Umbilical cord (tissue), 2 donors: Measurements from ENCODE around the gene BRWD1. TPM values are rescaled to one million over a fixed set of nuclear protein-coding genes. Genes with fewer than 3 reads are reported as not detected.

Experiments used
- DNase-seq: peaks from one replicate; pipeline ENCODE4 v3.0.0-alpha.2; 2015; ENCODE audit warnings: low spot score
- total RNA-seq: library from RNA; depleted of rRNA; stranded (reverse); fragments of >200 nt; gene quantifications from one replicate; pipeline ENCODE4 v1.2.3, GENCODE V29; 2014; ENCODE audit warnings: low replicate concordance; ENCODE audit not compliant: insufficient read depth

The BRWD1 gene
- total RNA-seq, 1 donor from 2014 or later, result 97.0 TPM

- DNase-seq, result no peak
Observed at GRCh38 chr21:39197448-39198233, 115.8 kb downstream of the BRWD1 start.

DNA sequence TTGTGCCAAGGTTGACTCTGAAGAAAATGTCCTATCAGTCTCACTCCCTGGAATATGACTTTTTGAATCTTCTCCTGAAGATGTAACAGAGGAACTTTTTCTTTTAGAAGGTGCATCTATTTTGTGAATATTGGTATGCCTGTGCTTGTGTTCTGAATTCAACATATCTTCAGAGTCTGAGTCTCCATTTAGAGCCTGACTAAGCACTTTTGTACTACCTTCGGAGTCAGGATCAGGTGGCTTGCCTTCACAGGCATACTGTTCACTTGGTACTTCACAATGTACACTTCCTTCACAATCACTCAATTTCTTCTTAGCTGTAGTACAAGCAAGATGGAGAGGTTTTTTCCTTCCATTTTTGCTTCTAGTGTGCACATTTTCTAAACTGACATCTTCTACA lies 116.6 kb downstream of the BRWD1 start:
- no peak for DNase-seq

DNA sequence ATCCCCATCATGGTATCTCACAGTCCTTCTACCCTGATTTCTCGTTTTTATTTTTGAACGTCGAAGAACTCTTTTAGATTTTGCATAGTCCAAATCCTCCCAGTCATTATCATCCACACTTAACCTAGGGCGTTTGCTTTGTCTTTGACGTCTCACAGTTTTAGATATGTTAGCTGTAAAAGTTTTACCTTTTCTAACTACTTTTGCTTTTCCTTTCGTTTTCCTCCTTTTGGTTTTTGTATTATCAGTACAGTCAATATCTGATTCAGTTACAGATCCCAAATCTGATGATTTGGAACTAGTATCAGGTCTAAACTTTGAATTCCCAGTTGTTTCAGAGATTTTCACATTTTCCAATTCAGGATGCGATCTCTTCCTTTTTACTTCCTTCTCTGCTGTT lies 117.1 kb downstream of the BRWD1 start:
- no peak for DNase-seq

DNA sequence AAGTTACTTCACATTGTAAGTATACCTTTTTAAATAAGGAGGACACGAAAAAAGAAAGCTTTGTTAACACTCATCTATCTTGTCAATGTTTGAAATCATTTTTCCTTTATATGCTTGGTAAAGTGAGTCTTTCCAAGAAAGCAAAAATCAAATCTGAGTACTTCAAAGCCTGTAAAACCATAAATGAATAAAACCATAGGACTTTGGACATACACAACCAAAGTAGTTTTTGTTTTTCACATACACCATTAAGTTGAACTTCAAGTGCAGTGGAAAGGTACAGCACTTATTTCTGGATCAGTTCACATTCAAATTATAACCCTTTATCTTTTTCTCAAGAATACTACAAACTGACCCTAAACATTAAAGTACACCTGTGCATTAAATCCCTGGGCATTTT lies 120.1 kb downstream of the BRWD1 start:
- no peak for DNase-seq

DNA sequence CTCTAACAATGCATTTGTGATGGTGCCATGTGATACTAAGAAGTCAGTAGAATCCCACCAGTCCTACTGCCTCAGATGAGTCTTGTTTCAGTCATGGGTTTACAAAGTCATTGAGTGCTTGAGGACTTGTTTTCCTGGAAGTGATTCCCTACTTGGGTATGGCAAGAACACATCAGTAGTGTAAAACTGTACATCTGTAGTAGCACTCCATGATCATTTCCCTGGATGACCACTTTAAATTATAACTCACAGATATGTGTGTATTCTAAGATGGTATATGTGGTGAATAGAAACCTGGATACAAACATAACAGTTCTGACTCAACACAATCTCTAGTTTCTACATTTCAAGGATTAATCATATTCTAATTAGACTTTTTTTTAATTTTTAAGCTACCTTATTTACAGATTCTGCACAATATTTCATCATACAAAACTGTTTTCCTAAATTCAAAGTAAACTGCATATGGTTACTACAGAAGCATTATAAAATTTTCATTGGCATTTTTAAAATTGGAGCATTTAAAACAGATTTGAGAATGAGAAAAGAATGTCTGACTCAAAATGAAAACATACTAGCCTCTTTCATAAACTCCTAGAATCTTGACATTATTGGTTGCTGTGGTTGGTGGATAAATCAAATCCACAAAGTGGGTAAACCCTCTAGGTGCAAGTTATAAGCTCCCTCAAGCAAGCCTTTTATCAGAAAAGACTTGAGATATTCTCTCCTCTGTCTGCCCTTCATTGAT lies 123.4 kb downstream of the BRWD1 start:
- no peak for DNase-seq

GRCh38 chr21:39188521-39189139 lies 124.8 kb downstream of the BRWD1 start:
- DNase-seq, result no peak

- no peak for DNase-seq
Observed at GRCh38 chr21:39187141-39187540, 126.3 kb downstream of the BRWD1 start.

DNA sequence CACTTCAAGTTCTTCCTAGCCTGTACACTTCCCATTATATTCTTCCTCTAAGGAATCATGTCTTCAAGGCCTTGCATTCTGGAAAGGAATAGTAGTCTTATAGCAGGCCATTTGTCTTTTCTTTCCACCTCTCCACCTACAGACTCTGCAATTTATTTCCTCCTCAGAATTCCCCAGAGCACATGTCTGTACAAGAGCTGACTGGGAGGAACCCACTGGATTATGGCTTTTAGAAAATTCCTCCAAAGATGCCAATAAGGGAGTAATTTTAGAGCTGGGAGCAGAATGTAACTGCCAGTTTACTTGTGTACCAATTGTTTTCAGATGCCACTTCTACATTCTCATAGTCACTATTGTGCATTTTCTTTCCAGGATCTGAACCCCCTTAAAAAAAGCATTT lies 126.8 kb downstream of the BRWD1 start:
- DNase-seq, result peak; percentile 17

DNA sequence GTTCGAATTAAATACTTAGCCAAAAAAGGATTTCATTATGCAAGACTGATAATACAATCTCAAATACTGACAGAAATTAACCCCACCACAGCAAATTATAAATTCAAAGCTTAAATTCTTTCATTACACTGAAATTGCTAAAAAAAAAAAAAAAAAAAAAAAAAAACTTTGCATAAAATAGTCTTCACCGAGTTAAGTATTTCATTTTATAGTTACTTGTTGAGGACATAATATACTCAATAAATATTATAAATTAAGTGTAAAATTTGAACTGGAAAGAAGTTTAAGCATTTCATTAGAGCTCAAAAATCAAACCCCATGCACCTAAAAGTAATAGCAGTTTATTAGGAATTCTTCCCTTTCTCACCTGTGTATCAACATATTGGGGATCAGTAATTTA lies 128.3 kb downstream of the BRWD1 start:
- DNase-seq, result no peak

DNA sequence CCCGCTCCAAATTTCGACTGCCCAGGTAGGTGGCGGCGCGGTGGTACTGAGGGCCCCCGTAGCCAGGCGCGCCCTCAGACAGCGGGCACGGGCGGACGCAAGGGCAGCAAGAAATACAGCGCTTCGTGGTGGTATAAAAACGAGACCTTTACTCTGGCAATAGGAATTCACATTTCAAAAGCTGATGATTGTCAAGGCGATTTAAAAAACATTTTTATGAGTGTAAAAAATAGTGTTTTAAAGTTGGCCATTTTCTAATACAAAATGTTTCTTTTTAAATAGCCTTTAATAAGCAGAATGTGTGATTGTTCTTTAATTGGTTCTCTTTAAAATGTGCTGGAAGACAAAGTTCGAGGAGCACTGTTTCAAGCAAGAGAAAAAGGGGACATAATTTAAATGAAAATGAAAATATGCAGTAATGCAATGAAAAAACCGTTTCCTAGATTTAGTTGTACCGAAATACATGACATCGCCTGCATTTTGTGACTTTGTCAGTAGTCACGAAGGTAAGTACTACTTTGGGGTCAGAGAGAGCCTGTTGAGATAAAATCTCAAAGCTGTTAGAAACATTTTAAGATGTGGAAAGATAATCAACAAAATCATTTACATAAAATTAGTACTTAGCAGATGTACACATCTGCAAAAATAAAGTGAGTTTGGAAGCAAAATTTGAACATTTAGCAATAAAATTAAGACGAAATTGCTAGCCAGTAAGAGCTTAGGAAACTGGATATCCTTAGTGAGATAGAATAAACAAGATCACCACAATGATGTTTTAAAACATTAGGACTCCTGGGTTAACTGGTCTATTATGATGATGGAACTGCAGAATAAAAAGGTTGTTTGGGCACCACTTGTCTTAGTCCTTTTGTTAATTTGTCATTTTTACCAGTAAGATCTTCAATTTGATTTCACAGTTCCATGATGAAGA lies 129.1 kb downstream of the BRWD1 start:
- DNase-seq, result peak; percentile 34

- peak; percentile 97 for DNase-seq
Observed at GRCh38 chr21:39183272-39184049, 130.0 kb downstream of the BRWD1 start, which contains the start of gene PSMG1. PSMG1 (minus strand) TSS chr21:39183451; CDS start chr21:39183385, 66 bp downstream.

GRCh38 chr21:39182484-39183271 lies 130.8 kb downstream of the BRWD1 start:
- peak; percentile 27 for DNase-seq

DNA sequence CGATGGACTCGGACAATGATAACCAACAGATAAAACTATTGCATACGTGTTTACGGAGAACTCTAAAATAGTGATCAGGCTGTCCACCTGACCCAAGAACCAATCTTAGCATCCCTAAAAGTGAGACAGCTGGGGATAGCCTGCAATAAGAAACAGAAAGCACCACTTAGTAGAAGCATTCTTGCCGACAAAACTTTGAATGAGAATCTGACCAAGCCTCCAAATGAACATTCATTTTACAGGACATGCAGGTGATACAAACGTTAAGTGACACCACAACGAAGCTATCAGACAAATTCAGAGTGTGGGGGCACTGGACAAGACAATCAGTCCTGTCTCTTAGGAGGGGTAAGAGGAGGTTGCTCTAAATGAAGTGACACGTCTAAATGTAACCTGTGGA lies 131.4 kb downstream of the BRWD1 start:
- no peak for DNase-seq

GRCh38 chr21:39181205-39181818 lies 132.1 kb downstream of the BRWD1 start:
- DNase-seq, result no peak

DNA sequence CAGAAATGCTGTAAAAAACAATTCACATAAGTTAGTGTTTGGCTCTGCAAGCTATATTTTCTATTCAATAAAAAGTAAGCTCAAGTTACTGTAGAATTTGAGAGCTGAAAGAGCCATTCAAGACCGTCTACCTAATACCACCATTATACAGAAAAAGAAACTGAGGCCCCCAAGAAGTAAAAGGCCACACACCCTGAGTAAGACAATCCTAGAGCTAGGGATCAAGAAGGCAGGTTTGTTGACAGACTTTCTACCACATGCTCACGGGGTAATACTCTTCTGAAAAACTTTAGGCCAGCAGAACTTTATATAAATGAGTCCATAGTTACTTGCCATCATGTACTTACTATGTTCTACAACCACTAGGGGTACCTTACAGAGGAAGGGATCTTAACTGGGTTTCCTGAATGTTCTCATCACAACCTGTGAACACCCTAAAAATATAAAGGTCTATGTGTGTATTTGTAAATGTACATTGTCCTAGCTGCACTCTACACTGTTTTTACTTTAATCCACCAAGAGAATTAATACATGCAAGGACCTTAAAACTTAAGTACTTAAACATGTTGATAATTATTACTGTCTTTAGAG lies 132.9 kb downstream of the BRWD1 start:
- no peak for DNase-seq

GRCh38 chr21:39178421-39178820 lies 135.0 kb downstream of the BRWD1 start:
- no peak for DNase-seq

DNA sequence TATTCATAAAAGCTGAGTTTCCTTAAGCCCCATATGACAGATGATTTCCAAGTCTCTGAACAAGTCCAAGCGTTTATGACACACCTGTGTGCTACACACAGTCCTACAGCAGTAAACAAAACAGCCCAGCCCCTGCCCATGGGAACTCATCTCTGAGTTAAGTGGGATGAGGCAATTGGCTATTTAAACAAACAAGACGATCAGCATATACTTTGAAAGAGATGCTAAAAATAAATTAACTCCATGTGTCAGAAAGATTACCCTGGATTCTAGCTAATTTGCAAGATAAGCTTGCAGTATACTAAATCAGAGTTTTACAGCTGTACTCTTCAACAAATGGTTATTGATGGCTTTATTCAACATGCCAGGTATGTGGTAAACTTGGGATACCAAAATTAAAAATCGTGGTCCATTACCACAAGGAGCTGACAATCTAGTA lies 137.1 kb downstream of the BRWD1 start:
- no peak for DNase-seq

DNA sequence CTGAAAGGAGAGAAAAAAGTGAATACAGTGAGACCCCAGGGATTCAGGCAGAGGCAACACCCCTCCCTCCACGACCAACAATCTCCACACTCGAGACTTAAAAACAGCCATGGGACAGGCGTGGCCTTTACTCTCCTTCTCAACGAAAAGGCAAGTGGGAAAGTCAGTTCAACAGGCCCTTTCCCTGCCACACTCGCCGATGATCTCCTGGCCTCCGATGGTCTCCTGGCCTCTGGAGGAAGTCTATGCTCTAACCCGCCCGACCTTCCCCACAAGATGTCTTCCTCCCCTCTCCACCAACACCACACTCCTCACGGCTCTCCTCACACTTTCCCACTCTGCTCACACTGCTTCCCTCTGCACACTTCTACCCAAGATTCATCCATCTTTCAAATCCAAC lies 137.8 kb downstream of the BRWD1 start:
- DNase-seq, result no peak

GRCh38 chr21:39175154-39175553 lies 138.3 kb downstream of the BRWD1 start:
- peak; percentile 25 for DNase-seq
